Measurements from ENCODE around the gene ST3GAL5.

The ST3GAL5 gene

GRCh38 chr2:85866165-85866659, 22.6 kb downstream of the ST3GAL5 start:
- no peak for DNase-seq (ENCODE audit: low read depth)

- no peak for DNase-seq (ENCODE audit: low read depth)
Observed at GRCh38 chr2:85865539-85866164, 23.1 kb downstream of the ST3GAL5 start.

GRCh38 chr2:85864654-85865053, 24.1 kb downstream of the ST3GAL5 start:
- no peak for DNase-seq (ENCODE audit: low read depth)

- no peak for DNase-seq (ENCODE audit: low read depth)
Observed at GRCh38 chr2:85862426-85862825, 26.4 kb downstream of the ST3GAL5 start.

GRCh38 chr2:85861650-85862049, 27.1 kb downstream of the ST3GAL5 start:
- no peak for DNase-seq (ENCODE audit: low read depth)

- DNase-seq (ENCODE audit: low read depth), result no peak
Observed at GRCh38 chr2:85861180-85861579, 27.6 kb downstream of the ST3GAL5 start.

GRCh38 chr2:85858841-85859240, 29.9 kb downstream of the ST3GAL5 start:
- DNase-seq (ENCODE audit: low read depth), result no peak

GRCh38 chr2:85854897-85855296, 33.9 kb downstream of the ST3GAL5 start:
- no peak for DNase-seq (ENCODE audit: low read depth)

GRCh38 chr2:85854166-85854509, 34.7 kb downstream of the ST3GAL5 start:
- no peak for DNase-seq (ENCODE audit: low read depth)

GRCh38 chr2:85853499-85854165, 35.2 kb downstream of the ST3GAL5 start:
- DNase-seq (ENCODE audit: low read depth), result no peak

- no peak for DNase-seq (ENCODE audit: low read depth)
Observed at GRCh38 chr2:85852937-85853498, 35.8 kb downstream of the ST3GAL5 start.

- DNase-seq (ENCODE audit: low read depth), result no peak
Observed at GRCh38 chr2:85852152-85852840, 36.5 kb downstream of the ST3GAL5 start.

- DNase-seq (ENCODE audit: low read depth), result no peak
Observed at GRCh38 chr2:85851253-85852151, 37.3 kb downstream of the ST3GAL5 start.

- no peak for DNase-seq (ENCODE audit: low read depth)
Observed at GRCh38 chr2:85850451-85850850, 38.3 kb downstream of the ST3GAL5 start.

GRCh38 chr2:85847051-85847588, 41.7 kb downstream of the ST3GAL5 start:
- DNase-seq (ENCODE audit: low read depth), result no peak

GRCh38 chr2:85846411-85846810, 42.4 kb downstream of the ST3GAL5 start:
- no peak for DNase-seq (ENCODE audit: low read depth)

GRCh38 chr2:85844486-85844885, 44.3 kb downstream of the ST3GAL5 start:
- no peak for DNase-seq (ENCODE audit: low read depth)

- no peak for DNase-seq (ENCODE audit: low read depth)
Observed at GRCh38 chr2:85843543-85843942, 45.2 kb downstream of the ST3GAL5 start.

GRCh38 chr2:85840091-85840490, 48.7 kb downstream of the ST3GAL5 start:
- no peak for DNase-seq (ENCODE audit: low read depth)

GRCh38 chr2:85839461-85839860, 49.3 kb downstream of the ST3GAL5 start:
- DNase-seq (ENCODE audit: low read depth), result no peak

GRCh38 chr2:85838641-85839040, 50.1 kb downstream of the ST3GAL5 start:
- DNase-seq (ENCODE audit: low read depth), result no peak

- DNase-seq (ENCODE audit: low read depth), result no peak
Observed at GRCh38 chr2:85838181-85838580, 50.6 kb downstream of the ST3GAL5 start.

All from fibroblast of the conjunctiva (primary cell).